ENCODE measurements around the gene C14orf119.

The C14orf119 gene

DNA sequence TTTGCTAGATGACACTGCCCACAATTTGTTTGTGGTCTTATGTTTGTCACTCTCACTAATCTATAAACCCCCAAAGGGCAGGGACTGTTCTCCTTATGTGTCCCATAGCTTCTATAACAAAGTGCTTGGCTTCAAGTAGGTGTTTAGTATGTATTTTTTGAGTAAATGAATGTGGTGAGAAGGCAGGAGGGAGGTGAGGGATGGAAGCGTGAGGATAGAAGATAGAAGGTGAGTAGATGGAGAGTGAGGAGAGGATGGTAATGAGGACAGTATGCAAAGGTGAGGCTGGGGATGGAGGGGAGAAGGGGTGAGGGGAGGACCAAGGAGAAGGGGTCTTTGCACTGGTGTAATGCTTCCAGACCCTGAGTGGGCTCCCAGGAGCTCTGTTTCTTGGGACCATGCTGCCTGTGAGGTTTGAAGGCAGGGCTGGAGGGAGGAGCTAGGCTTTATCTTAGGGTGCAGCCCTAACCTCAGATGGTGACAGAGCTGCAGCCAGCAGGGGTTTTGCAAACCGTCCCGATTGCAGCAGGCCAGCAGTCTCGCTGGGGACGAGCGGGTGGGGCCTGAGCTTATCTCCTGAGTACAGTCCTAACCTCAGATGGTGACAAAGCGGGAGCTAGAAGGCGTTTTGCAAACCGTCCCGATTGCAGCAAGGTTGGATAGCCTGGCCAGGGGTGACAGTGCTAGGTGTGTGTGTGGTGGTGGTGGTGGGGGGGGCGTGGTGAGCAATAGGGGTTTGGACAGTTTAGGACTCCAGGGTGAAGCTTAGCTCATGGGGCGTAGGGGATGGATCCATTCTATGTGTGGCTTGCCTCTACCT lies 17.3 kb downstream of the C14orf119 start:
- no peak for DNase-seq

DNA sequence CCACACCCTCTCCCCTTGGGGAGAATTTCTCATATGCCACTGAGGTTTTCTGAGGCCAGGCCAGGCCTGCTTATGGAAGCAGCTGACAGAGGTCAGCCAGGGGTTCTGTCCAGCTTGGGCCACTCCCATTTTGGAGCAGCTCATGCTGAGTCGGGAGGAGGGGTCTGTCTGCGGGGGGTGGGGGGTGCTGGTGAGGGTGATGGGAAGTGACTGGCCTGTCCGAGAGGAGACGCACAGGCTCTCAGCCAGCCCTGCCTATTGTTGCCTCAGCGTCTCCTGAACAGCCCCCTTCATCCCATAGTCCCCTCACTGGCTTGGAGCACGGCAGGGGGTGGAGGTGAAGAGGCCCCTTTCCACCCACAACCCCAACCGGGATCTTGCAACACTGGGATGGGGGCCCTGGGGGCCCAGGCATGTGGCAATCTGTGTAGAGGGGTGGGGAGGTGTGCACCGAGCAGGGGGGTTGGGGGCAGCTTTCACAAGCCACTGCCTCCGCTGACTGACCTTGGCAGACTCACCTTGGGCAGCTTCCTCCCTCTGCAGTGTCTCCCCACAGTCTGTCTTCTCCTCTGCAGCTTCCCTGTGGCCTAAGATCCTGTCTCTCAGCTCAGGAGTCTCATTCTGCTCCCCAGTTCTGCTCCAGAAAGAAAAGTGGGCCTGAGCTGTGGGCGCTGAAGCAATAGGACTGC lies 18.3 kb downstream of the C14orf119 start:
- no peak for DNase-seq

DNA sequence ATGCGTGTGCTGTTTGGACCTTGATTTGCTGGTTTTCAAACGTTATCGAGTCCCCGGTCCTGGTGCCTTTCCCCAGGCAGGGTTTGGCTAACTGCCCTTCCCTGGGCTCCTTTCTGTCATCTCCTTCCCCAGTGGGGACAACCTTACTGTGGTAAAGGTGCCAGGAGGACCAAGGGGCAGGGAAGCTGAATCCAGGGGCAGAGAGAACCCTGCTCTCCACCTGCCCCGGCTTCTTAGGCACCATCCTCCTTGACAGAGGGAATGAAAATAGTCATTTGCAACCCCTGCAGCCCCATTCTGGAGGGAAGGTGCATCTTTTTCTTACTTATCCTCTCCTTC lies 18.8 kb downstream of the C14orf119 start:
- DNase-seq: no peak

DNA sequence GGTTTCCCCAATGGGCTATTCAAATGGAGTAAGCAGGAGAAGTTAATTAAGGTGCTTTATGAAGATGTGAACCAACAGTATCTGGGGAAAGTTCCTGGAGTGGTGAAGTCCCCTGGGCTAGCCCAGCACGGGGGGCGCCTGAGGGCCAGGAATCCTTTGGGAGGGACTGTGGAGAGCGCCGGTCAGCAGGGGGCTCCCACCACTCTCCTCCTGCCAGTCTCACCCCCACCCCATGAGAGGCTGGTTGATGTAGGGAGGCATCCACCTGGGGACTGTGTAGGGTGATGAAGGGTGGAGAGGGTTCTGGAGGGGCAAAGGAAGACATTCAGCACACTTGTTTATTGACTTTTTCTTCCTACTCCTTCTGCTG lies 19.3 kb downstream of the C14orf119 start:
- no peak for DNase-seq

- DNase-seq: no peak
Observed at GRCh38 chr14:23115039-23115731, 19.9 kb downstream of the C14orf119 start.

DNA sequence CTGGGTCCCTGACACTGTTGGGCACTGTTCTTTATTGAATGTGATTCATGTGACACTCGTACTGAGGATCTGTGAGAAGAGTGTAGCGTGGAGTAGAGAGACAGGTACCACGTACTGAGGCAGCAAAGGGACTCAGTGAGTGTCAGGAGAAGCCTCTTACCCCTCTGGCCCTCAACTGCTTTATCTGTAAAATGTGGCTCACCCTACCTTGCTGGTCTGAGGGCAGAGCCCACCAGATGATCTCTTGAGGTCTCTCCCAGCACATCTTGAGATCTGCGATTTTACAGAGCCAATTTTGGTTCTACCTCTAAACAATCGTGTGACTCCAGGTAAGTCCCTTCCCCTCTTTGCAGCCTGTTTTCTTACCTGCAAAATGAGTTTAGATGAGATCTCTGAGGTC lies 20.6 kb downstream of the C14orf119 start:
- no peak for DNase-seq

- no peak for DNase-seq
Observed at GRCh38 chr14:23117371-23118020, 22.2 kb downstream of the C14orf119 start.

- no peak for DNase-seq
Observed at GRCh38 chr14:23118506-23119362, 23.4 kb downstream of the C14orf119 start, which contains the start of gene CEBPE. CEBPE (minus strand) TSS chr14:23119255; CDS start chr14:23119091, 164 bp downstream.

- no peak for DNase-seq
Observed at GRCh38 chr14:23119363-23120327, 24.3 kb downstream of the C14orf119 start.

DNA sequence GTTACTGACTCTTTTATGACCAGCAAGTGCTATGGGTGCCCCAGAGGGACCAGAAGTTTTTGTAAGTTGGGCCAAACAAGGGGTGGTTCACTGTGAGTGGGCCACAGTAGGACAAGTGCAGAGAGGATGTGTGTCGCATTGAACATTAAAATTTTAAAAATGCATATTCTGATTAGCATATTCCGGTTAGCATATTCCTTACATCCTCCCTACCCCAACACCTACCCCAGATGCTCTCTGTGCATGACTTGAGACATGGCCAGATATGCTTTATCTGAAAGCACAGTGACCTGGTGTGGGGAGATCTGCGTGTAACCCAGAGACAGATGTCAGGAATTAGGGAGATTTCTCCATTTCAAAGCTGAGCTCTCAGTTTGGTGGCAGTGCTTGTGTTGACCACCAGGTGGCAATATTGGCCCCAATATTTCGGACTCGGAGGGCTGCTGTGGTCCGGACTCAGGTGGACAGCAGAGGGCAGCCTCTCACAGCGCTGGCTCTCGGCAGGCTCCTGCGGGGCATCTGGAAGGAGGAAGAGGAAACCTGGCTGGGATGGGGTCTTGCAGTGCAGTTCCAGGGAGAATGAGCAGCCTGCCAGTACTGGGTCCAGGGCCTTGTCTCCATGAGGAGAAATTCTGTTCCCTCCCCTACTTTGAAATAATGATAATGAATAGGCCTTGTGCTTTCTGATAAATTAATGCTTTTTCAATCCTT lies 25.4 kb downstream of the C14orf119 start:
- DNase-seq: peak; percentile 83

GRCh38 chr14:23121361-23121771 lies 26.1 kb downstream of the C14orf119 start:
- no peak for DNase-seq

GRCh38 chr14:23122086-23122485 lies 26.8 kb downstream of the C14orf119 start:
- no peak for DNase-seq

- peak; percentile 2 for DNase-seq
Observed at GRCh38 chr14:23123419-23123818, 28.1 kb downstream of the C14orf119 start.

DNA sequence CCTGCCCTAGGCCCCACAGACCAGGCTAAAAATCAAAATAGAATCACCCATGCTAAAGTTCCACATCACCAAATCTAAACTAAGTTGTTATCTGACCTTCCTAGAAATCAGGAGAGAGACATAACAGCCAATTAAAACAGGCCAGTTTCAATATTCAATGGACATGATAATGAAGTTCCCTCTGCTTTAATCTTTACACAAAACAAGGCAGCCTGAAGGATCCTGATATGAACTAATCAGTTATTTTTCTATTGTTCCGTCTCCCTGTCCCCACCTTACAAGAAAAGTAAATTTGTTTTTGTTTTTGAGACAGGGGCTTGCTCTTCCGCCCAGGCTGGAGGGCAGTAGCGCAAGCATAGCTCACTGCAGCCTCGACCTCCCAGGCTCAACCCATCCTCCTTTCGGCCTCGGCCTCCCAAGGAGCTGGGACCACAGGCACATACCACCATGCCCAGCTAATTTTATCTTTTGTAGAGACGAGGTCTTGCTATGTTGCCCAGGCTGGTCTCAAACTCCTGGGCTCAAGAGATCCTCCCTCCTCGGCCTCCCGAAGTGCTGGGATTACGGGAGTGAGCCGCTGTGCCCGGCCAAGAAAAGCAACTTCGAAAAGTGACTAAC lies 29.1 kb downstream of the C14orf119 start:
- no peak for DNase-seq

GRCh38 chr14:23125011-23125410 lies 29.7 kb downstream of the C14orf119 start:
- no peak for DNase-seq

- no peak for DNase-seq
Observed at GRCh38 chr14:23125933-23126524, 30.7 kb downstream of the C14orf119 start.

GRCh38 chr14:23126548-23127278 lies 31.4 kb downstream of the C14orf119 start:
- no peak for DNase-seq

DNA sequence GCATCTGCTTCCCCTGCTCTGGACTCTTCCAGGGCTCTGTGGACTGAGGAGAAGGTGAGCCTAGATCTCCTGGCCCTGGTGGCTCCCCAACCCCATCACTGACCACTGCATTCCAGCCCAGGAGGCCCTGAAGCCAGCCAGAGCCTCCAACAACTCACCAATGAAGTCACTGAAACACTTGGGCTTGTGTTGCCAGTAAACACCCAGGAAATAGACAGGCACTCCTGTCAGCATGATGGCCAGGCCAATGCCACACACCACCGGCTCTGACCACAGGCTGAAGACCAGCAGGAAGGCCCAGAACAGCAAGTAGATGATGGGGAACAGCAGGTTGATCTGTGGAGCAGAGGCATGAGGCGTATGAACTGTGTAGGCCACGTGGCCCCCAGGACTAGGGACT lies 32.6 kb downstream of the C14orf119 start:
- DNase-seq: no peak
